GM18951 (cell line): ENCODE results near the gene TMEM145.

Source experiments
- POLR2A ChIP-seq: IDR thresholded peaks from 4 replicates; pipeline ENCODE4 v1.6.1; 2011; ENCODE audit warnings: mild to moderate bottlenecking; ENCODE audit not compliant: insufficient read length, insufficient read depth; ENCODE audit errors: extremely low read depth
- in situ Hi-C: fragments of 300-500 bp; cut with MboI; formaldehyde crosslinking; loops from one replicate; pipeline ENCODE4 v1.12.0; 2022; ENCODE audit warnings: low sequenced_read_pairs, mixed read lengths, inconsistent platforms; ENCODE audit not compliant: unreplicated experiment

The TMEM145 gene

DNA sequence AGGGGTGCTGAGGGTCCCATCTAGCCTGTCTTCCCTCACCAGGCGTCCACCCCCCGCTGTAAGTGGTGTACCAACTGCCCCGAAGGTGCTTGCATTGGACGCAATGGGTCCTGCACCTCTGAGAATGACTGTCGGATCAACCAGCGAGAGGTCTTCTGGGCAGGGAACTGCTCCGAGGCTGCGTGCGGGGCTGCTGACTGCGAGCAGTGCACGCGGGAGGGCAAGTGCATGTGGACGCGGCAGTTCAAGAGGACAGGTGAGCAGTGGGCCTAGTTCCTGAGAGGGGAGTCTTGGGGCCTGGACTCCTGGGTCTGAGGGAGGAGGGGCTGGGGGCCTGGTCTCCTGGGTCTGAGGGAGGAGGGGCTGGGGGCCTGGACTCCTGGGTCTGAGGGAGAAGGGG is 49.2 kb downstream of the TMEM145 start:
- in situ Hi-C loops: no loop called here
- TF ChIP-seq POLR2A: no peak

DNA sequence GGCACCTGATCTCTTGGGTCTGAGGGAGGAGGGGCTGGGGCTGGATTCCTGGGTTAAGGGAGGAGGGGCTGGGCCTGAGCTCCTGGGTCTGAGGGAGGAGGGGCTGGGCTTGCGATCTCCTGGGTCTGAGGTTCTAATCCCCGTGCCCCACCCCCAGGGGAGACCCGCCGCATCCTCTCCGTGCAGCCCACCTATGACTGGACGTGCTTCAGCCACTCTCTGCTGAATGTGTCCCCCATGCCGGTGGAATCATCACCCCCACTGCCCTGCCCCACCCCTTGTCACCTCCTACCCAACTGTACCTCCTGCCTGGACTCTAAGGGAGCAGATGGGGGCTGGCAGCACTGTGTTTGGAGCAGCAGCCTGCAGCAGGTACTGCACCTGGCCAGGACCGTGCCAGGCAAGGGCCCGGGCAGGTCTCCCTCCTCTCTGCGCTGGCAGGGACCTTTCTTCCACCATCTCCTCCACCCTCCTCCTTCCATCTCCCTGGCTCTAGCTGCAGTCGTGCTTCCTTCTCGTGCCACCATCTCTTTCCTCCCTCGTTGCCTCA is 49.9 kb downstream of the TMEM145 start:
- in situ Hi-C loops: no loop called here
- no peak for TF ChIP-seq POLR2A

DNA sequence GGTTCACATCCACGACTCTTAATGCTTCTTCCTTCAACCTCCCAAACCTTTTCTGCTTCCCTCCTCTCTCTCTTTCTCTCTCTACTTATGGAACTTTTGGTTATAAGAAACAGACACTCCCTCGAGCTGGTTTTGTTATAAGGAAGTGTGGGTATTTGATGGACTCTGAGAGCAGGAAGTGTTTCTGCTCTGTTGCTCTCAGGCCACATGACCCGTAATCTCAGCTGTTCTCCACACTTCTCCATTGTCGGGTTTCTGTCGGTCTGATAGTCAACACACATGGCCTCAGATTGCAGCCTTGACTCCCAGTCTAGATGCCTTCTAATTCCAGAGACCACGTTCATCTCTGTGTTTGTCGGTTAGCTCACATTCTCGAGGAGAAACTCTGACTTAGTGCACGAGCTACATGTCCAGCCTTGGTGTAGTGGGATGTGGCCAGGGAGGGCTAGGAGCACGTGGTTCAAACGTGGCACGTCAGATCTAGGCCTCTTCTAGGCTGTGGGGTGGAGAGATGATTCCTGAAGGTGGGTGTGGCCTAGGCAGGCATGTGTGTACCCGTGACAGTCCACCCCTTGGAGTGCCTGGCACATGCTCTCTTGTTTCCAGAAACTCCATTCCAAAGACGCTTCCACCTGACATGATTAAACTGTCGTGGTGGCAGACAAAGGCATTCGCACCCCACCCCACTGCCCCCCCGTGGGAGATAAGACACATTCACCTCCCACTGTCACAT is 50.7 kb downstream of the TMEM145 start:
- TF ChIP-seq POLR2A: no peak

DNA sequence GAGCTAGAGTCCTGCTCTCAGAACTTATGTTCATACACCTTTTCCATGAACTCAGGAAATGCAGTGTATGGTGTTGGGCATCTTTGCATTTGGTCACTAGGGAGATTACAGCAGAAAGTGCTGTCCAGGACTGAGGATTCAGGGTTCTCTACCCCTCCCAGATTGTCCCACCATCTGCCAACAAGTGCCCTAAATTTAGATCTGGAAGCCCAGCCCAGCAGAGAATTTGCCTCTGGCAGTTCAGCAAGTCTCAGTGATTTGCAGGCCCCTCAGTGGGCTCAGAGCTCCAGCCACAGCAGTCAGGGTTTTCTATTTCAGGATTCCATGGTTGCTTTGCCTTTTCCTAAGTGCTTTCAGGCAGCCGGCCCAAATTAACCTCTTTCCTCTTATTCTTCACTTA is 53.6 kb downstream of the TMEM145 start:
- in situ Hi-C loops: no loop called here
- TF ChIP-seq POLR2A: no peak

More for the DNA sequence above, 50.7 kb downstream of the TMEM145 start:
- in situ Hi-C loops: no loop called here

DNA sequence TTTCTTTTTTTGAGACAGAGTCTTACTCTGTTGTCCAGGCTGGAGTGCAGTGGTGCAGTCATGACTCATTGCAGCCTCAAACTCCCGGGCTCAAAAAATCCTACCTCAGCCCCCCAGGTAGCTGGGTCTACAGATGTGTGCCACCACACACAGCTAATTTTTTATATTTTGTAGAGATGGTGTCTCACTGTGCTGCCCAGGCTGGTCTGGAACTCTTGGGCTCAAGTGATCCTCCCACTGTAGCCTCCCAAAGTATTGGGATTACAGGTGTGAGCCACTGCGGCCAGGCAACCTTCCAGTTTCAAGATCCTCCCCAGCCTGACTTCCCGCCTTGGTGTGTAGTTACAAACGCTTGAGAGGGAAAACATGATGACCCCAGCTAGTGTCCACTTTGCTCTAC is 54.8 kb downstream of the TMEM145 start:
- no peak for TF ChIP-seq POLR2A
- in situ Hi-C loops: no loop called here

DNA sequence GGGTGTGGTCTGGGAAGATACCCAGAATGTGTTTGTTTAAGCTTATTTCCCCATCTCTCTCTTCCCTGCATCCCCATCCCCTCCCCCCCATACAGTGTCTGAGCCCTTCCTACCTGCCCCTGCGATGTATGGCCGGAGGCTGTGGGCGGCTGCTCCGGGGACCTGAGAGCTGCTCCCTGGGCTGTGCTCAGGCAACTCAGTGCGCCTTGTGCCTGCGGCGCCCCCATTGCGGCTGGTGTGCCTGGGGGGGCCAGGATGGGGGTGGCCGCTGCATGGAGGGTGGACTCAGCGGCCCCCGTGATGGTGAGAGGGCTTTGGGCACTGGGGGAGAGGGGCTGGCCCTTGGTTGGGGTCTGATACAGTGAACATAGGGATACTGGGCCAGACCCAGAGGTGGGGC is 55.3 kb downstream of the TMEM145 start:
- in situ Hi-C loops: no loop called here
- no peak for TF ChIP-seq POLR2A

DNA sequence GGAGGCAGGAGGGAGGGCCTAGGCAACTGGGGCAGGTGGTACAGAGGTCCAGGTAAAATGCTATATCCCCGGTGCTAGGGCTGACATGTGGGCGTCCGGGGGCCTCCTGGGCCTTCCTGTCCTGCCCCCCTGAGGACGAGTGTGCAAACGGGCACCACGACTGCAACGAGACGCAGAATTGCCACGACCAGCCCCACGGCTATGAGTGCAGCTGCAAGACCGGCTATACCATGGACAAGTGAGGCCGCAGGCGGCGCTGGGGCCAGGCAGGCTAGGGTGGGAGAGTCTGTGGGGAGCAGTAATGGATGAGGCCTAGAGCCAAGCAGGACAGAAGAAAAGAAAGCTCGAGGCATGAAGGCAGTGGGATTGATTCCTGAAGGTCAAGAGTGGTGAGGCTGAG is 55.7 kb downstream of the TMEM145 start:
- in situ Hi-C loops: no loop called here
- no peak for TF ChIP-seq POLR2A

DNA sequence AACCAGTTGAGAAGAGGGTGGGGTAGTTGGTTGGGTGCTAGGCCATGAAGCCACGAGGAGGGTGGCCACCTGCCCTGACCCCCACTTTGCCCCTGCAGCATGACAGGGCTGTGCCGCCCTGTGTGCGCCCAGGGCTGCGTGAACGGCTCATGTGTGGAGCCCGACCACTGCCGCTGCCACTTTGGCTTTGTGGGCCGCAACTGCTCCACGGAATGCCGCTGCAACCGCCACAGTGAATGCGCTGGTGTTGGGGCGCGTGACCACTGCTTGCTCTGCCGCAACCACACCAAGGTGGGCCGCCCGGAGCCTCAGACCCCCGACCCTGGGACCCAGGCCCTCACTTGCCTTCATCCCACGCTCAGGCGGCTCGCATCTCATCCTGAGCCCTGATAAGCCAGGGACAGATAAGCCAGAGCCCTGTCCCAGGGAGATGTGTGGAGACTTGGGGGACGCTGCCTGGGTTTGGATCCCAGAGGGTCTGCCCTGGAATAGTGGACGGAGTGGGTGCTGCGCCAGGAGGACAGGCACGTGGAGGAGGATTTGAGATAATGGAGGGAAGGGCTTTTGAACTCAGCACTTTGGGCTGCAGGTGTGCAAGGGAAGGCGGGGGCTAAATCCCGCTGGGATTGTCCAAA is 56.4 kb downstream of the TMEM145 start:
- no peak for TF ChIP-seq POLR2A
- in situ Hi-C loops: no loop called here

DNA sequence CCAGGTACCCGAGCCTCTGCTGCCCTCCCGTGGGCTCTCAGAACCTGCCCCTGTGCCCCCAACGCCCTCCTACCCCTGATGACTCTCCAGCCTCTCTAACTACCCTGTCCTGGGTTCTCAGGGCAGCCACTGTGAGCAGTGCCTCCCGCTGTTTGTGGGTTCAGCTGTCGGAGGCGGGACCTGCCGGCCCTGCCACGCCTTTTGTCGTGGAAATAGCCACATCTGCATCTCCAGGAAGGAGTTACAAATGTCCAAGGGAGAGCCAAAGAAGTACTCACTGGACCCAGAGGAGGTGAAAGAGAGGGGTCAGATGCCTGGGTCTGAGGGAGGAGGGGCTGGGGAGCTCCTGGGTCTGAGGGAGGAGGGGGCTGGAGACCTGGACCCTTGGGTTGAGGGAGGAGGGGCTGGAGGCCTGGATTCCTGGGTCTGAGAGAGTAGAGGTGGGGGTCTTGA is 57.0 kb downstream of the TMEM145 start:
- no peak for TF ChIP-seq POLR2A
- in situ Hi-C loops: no loop called here

DNA sequence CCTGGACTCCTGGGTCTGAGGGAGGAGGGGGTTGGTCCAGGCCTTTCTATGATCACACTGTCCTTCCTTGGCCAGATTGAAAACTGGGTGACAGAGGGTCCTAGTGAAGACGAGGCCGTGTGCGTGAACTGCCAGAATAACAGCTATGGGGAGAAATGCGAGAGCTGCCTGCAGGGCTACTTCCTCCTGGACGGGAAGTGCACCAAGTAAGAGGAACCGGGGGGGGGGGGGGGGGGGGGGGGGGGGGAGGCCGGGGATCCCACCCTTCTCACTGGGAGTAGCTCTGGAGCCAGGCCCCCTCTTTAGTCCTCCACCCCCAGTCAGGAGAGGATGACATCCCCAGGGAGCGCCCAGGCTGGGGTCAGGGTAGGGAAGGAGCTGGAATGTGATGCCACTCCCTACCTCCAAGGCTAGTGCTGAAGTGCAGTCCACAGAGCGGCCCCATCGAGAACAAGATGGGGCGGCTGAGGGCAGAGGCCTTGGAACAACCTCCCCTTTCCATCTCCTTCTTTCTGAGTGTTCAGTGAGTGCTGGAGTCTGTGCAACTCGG is 57.6 kb downstream of the TMEM145 start:
- TF ChIP-seq POLR2A: no peak
- in situ Hi-C loops: no loop called here
